HEK293 (cell line): ENCODE measurements around the gene NRG2.

Experiments
- CTCF ChIA-PET: fragments of 350-600 bp; formaldehyde crosslinking; extraction: SDS; loops from one replicate; lab custom pipeline; 2021; ENCODE audit warnings: antibody characterized with exemption; lab: Yijun Ruan, JAX
- POLR2A ChIA-PET: fragments of 300-600 bp; formaldehyde crosslinking; extraction: SDS; loops from one replicate; lab custom pipeline; 2020; ENCODE audit warnings: antibody characterized with exemption, inconsistent platforms; lab: Yijun Ruan, JAX
- H3K27ac ChIP-seq: fragments of 200-500 bp; sonication (Bioruptor generic); 2 replicates; pipeline ENCODE4 v1.5.1; 2014; ENCODE audit warnings: low read depth, low read length, control low read depth, inconsistent platforms; ENCODE audit errors: extremely low read depth
- H3K36me3 ChIP-seq, 2 experiments: fragments of 200-500 bp in 1 of 2; sonication (Bioruptor generic) in 1 of 2; 1 replicate in 1 of 2; 2 replicates in 1 of 2; pipeline ENCODE4 v1.5.1; 2014 to 2017; ENCODE audit warnings: inconsistent platforms in 2 of 2, low read length in 2 of 2; ENCODE audit not compliant: control insufficient read depth in 2 of 2, insufficient read depth in 1 of 2
- H3K4me1 ChIP-seq: fragments of 200-500 bp; sonication (Bioruptor generic); 2 replicates; pipeline ENCODE4 v1.5.1; 2014; ENCODE audit warnings: mild to moderate bottlenecking, low read length, inconsistent platforms; ENCODE audit not compliant: control insufficient read depth, insufficient read depth
- H3K4me3 ChIP-seq: 2 replicates; pipeline ENCODE4 v1.5.1; 2011; ENCODE audit warnings: low read depth, mild to moderate bottlenecking, control low read depth, low read length, moderate library complexity
- H3K9me3 ChIP-seq: fragments of 200-500 bp; sonication (Bioruptor generic); 2 replicates; pipeline ENCODE4 v1.5.1; 2014; ENCODE audit warnings: low read depth, low read length, inconsistent platforms; ENCODE audit not compliant: control insufficient read depth, insufficient read depth
- BCL11A ChIP-seq: fragments of 450-650 bp; formaldehyde crosslinking; IDR thresholded peaks from 2 replicates; pipeline ENCODE4 v1.5.1; 2016; ENCODE audit warnings: low read depth, missing biosample characterization, missing genetic modification characterization
- GLIS1 ChIP-seq: fragments of 450-650 bp; formaldehyde crosslinking; IDR thresholded peaks from 2 replicates; pipeline ENCODE4 v1.5.1; 2016; ENCODE audit warnings: missing biosample characterization, missing genetic modification characterization
- KLF8 ChIP-seq: fragments of 450-650 bp; formaldehyde crosslinking; IDR thresholded peaks from 2 replicates; pipeline ENCODE4 v1.5.1; 2016; ENCODE audit warnings: missing biosample characterization, missing genetic modification characterization
- MZF1 ChIP-seq: fragments of 450-650 bp; formaldehyde crosslinking; IDR thresholded peaks from 2 replicates; pipeline ENCODE4 v1.5.1; 2017; ENCODE audit warnings: missing biosample characterization, missing genetic modification characterization, borderline replicate concordance
- OSR2 ChIP-seq: fragments of 450-650 bp; formaldehyde crosslinking; IDR thresholded peaks from 2 replicates; pipeline ENCODE4 v1.5.1; 2016; ENCODE audit warnings: missing biosample characterization, missing genetic modification characterization
- REPIN1 ChIP-seq: fragments of 450-650 bp; formaldehyde crosslinking; IDR thresholded peaks from 2 replicates; pipeline ENCODE4 v1.5.1; 2017; ENCODE audit warnings: missing biosample characterization, missing genetic modification characterization, low read depth
- SCRT2 ChIP-seq: fragments of 450-650 bp; formaldehyde crosslinking; IDR thresholded peaks from 2 replicates; pipeline ENCODE4 v1.5.1; 2016; ENCODE audit warnings: missing biosample characterization, missing genetic modification characterization
- SP3 ChIP-seq: fragments of 450-650 bp; formaldehyde crosslinking; IDR thresholded peaks from 2 replicates; pipeline ENCODE4 v1.5.1; 2016; ENCODE audit warnings: missing biosample characterization, missing genetic modification characterization
- ZBTB17 ChIP-seq: fragments of 450-650 bp; formaldehyde crosslinking; IDR thresholded peaks from 2 replicates; pipeline ENCODE4 v1.5.1; 2016; ENCODE audit warnings: missing biosample characterization, missing genetic modification characterization
- ZBTB20 ChIP-seq: fragments of 450-650 bp; formaldehyde crosslinking; IDR thresholded peaks from 2 replicates; pipeline ENCODE4 v1.5.1; 2016; ENCODE audit warnings: missing biosample characterization, missing genetic modification characterization
- ZIC2 ChIP-seq: fragments of 450-650 bp; formaldehyde crosslinking; IDR thresholded peaks from 2 replicates; pipeline ENCODE4 v1.5.1; 2016; ENCODE audit warnings: missing biosample characterization, missing genetic modification characterization
- ZNF155 ChIP-seq: fragments of 450-650 bp; formaldehyde crosslinking; IDR thresholded peaks from 2 replicates; pipeline ENCODE4 v1.5.1; 2016; ENCODE audit warnings: missing biosample characterization, missing genetic modification characterization
- ZNF266 ChIP-seq: fragments of 450-650 bp; formaldehyde crosslinking; IDR thresholded peaks from 2 replicates; pipeline ENCODE4 v1.5.1; 2016; ENCODE audit warnings: missing biosample characterization, missing genetic modification characterization, low read depth
- ZNF274 ChIP-seq, 2 experiments: fragments of 200-500 bp in 1 of 2; fragments of 450-650 bp in 1 of 2; sonication (Bioruptor generic) in 1 of 2; formaldehyde crosslinking in 1 of 2; IDR thresholded peaks; 2 replicates each; pipeline versions ENCODE4 v1.5.1 to v1.6.1; 2014 to 2016; ENCODE audit warnings: borderline replicate concordance in 1 of 2, inconsistent platforms in 1 of 2, low read length in 1 of 2, missing biosample characterization in 1 of 2, missing genetic modification characterization in 1 of 2
- ZNF324 ChIP-seq: fragments of 450-650 bp; formaldehyde crosslinking; IDR thresholded peaks from 2 replicates; pipeline ENCODE4 v1.5.1; 2016; ENCODE audit warnings: missing biosample characterization, missing genetic modification characterization
- ZNF391 ChIP-seq: fragments of 450-650 bp; formaldehyde crosslinking; IDR thresholded peaks from 2 replicates; pipeline ENCODE4 v1.5.1; 2016; ENCODE audit warnings: low read depth, missing biosample characterization, missing genetic modification characterization, borderline replicate concordance
- ZNF404 ChIP-seq: fragments of 450-650 bp; formaldehyde crosslinking; IDR thresholded peaks from 2 replicates; pipeline ENCODE4 v1.5.1; 2017; ENCODE audit warnings: missing biosample characterization, missing genetic modification characterization
- ZNF423 ChIP-seq: fragments of 450-650 bp; formaldehyde crosslinking; IDR thresholded peaks from 2 replicates; pipeline ENCODE4 v1.5.1; 2016; ENCODE audit warnings: missing biosample characterization, missing genetic modification characterization
- ZNF514 ChIP-seq: fragments of 450-650 bp; formaldehyde crosslinking; IDR thresholded peaks from 2 replicates; pipeline ENCODE4 v1.5.1; 2016; ENCODE audit warnings: missing biosample characterization, missing genetic modification characterization
- ZNF548 ChIP-seq: fragments of 450-650 bp; formaldehyde crosslinking; IDR thresholded peaks from 2 replicates; pipeline ENCODE4 v1.5.1; 2016; ENCODE audit warnings: missing biosample characterization, missing genetic modification characterization
- ZNF600 ChIP-seq: fragments of 450-650 bp; formaldehyde crosslinking; IDR thresholded peaks from 2 replicates; pipeline ENCODE4 v1.5.1; 2016; ENCODE audit warnings: missing biosample characterization, missing genetic modification characterization
- ZNF610 ChIP-seq: fragments of 450-650 bp; formaldehyde crosslinking; IDR thresholded peaks from 2 replicates; pipeline ENCODE4 v1.5.1; 2016; ENCODE audit warnings: missing biosample characterization, missing genetic modification characterization, borderline replicate concordance
- ZNF624 ChIP-seq: fragments of 450-650 bp; formaldehyde crosslinking; IDR thresholded peaks from 2 replicates; pipeline ENCODE4 v1.5.1; 2017; ENCODE audit warnings: missing biosample characterization, missing genetic modification characterization
- ZNF629 ChIP-seq: fragments of 450-650 bp; formaldehyde crosslinking; IDR thresholded peaks from 2 replicates; pipeline ENCODE4 v1.5.1; 2017; ENCODE audit warnings: missing biosample characterization, missing genetic modification characterization
- ZNF654 ChIP-seq: fragments of 450-650 bp; formaldehyde crosslinking; IDR thresholded peaks from 2 replicates; pipeline ENCODE4 v1.5.1; 2016; ENCODE audit warnings: low read depth, missing biosample characterization, missing genetic modification characterization
- ZNF660 ChIP-seq: fragments of 450-650 bp; IDR thresholded peaks from 2 replicates; pipeline ENCODE4 v1.5.1; 2018; ENCODE audit warnings: missing biosample characterization, mild to moderate bottlenecking, missing genetic modification characterization
- ZNF664 ChIP-seq: fragments of 450-650 bp; formaldehyde crosslinking; IDR thresholded peaks from 2 replicates; pipeline ENCODE4 v1.5.1; 2016; ENCODE audit warnings: missing biosample characterization, missing genetic modification characterization
- ZNF707 ChIP-seq: fragments of 450-650 bp; formaldehyde crosslinking; IDR thresholded peaks from 2 replicates; pipeline ENCODE4 v1.5.1; 2016; ENCODE audit warnings: missing biosample characterization, missing genetic modification characterization
- ZNF776 ChIP-seq: fragments of 450-650 bp; formaldehyde crosslinking; IDR thresholded peaks from 2 replicates; pipeline ENCODE4 v1.5.0; 2017; ENCODE audit warnings: missing biosample characterization, missing genetic modification characterization, borderline replicate concordance
- ZNF785 ChIP-seq: fragments of 450-650 bp; formaldehyde crosslinking; IDR thresholded peaks from 2 replicates; pipeline ENCODE4 v1.5.1; 2016; ENCODE audit warnings: missing biosample characterization, missing genetic modification characterization
- ZNF792 ChIP-seq: fragments of 450-650 bp; formaldehyde crosslinking; IDR thresholded peaks from 2 replicates; pipeline ENCODE4 v1.5.1; 2016; ENCODE audit warnings: missing biosample characterization, missing genetic modification characterization
- ZNF843 ChIP-seq: fragments of 450-650 bp; formaldehyde crosslinking; IDR thresholded peaks from 2 replicates; pipeline ENCODE4 v1.5.1; 2016; ENCODE audit warnings: missing biosample characterization, missing genetic modification characterization
- ZSCAN16 ChIP-seq: fragments of 450-650 bp; formaldehyde crosslinking; IDR thresholded peaks from 2 replicates; pipeline ENCODE4 v1.5.1; 2016; ENCODE audit warnings: missing biosample characterization, missing genetic modification characterization
- TF ChIP-seq, protein P1 (sequence below): fragments of 450-650 bp; formaldehyde crosslinking; IDR thresholded peaks from 2 replicates; pipeline ENCODE4 v1.5.1; 2016; ENCODE audit warnings: missing biosample characterization, missing genetic modification characterization
- TF ChIP-seq, protein P2 (sequence below): fragments of 450-650 bp; formaldehyde crosslinking; IDR thresholded peaks from 2 replicates; pipeline ENCODE4 v1.5.1; 2017; ENCODE audit warnings: missing biosample characterization, missing genetic modification characterization

Gene NRG2

DNA sequence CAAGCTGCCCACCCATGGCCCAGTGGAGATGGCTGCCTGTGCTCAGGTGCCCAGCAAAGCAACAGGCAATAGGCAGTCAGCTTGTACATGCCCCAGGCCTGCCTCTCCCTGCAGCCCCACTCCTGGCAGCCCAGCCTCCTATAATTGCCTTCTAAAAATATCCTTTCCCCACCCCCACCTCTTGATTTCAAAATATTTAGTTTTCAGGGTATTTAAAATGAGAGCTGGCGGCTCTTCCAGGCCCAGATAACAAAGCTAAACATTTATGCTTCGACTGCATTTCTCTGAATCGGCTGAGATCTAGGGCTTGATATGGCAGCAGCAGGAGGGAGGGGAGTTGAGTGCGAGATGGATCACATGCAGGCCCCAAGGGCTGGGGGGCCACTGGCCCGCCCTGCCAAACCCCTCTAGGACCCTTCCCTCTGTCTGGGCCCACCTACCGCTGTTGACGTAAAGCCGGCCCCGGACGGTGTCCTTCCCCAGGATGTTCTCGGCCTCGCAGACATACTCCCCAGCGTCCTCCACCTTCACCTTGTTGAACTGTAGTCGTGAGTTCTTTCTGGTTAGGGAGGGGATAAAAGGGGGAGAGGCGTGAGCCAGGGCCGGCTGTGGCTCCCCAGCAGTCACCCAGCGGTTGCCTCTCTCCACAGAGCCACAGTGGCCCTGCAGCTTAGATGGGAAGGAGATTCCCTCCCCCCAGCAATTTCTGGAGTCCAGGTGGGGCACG lies 162.5 kb downstream of the NRG2 start:
- H3K4me3 ChIP-seq = no peak overlapping the region
- TF ChIP-seq, protein P1, sequence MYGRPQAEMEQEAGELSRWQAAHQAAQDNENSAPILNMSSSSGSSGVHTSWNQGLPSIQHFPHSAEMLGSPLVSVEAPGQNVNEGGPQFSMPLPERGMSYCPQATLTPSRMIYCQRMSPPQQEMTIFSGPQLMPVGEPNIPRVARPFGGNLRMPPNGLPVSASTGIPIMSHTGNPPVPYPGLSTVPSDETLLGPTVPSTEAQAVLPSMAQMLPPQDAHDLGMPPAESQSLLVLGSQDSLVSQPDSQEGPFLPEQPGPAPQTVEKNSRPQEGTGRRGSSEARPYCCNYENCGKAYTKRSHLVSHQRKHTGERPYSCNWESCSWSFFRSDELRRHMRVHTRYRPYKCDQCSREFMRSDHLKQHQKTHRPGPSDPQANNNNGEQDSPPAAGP (tag by site-specific recombination) = peak; percentile 30; the same call in 1 of the 2 replicates
- TF ChIP-seq SCRT2 (tag by site-specific recombination) (peak; percentile 84), ZNF792 (tag by site-specific recombination) (no peak), ZNF548 (no peak), ZNF266 (no peak), ZNF664 (no peak), ZNF404 (no peak), ZNF324 (tag by site-specific recombination) (no peak), SP3 (tag by site-specific recombination) (no peak), ZIC2 (peak; percentile 93), ZNF274 (IDR thresholded peaks at IDR 0.05; ENCODE audit: low read length) (no peak), ZNF274 (tag by site-specific recombination; IDR thresholded peaks at IDR 0.05; ENCODE audit: borderline replicate concordance) (no peak), ZNF660 (no peak), GLIS1 (peak; percentile 58), ZBTB17 (tag by site-specific recombination) (0 out of 2 replicates have a peak, but pooled peaks have one; percentile 31), MZF1 (no peak), ZNF514 (no peak), ZNF610 (tag by site-specific recombination) (no peak), ZNF155 (tag by site-specific recombination) (no peak)
- CTCF ChIA-PET = interaction anchor here (0.7 to 4.4 kb wide), 3 partner anchors 17 to 269 kb away, joined by 3 to 25 read pairs (median 3); no protein-coding TSS in a partner anchor
- H3K27ac ChIP-seq = peak overlapping the region; percentile 69
- H3K9me3 ChIP-seq = no peaks in the 10 kb centered on the region
- POLR2A ChIA-PET = interaction anchor here (0.6 to 0.7 kb wide), 3 partner anchors 14 to 35 kb away, joined by 3 to 5 read pairs (median 4); no protein-coding TSS in a partner anchor
- peaks cover 0 to 8% of the 10 kb centered on the region in 2 experiments; a peak in 2 of 3 replicates for H3K36me3 ChIP-seq
- peaks cover 14% of the 10 kb centered on the region for H3K4me1 ChIP-seq

DNA sequence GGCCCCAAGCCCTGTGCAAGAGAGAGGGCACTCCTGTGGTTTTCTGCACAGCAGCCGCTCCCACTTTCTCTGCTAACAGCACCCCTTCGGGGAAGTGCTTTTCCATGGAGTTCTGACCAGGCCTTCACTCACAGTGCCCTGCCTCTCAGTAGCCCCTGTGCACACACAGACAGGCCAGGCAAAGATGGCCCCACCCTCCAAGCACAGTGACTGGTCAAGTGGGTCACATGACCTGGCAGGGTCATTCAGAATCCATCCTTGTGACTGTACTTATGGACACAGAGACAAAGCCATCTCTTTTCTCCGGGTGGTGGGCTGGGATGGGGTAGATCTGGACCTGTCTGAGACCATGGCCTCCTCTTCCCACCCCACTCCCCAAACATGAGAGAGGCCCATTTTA lies 165.0 kb downstream of the NRG2 start:
- CTCF ChIA-PET = interaction anchor here (0.7 to 1.1 kb wide), 2 partner anchors 13 to 91 kb away, joined by 3 read pairs; no protein-coding TSS in a partner anchor
- H3K4me1 ChIP-seq = peaks cover 14% of the 10 kb centered on the region
- no peak overlapping the region for H3K4me3 ChIP-seq
- POLR2A ChIA-PET = no interaction called here
- no peak overlapping the region for H3K27ac ChIP-seq
- H3K9me3 ChIP-seq = no peaks in the 10 kb centered on the region
- TF ChIP-seq ZNF776 (tag by site-specific recombination) = no peak
- TF ChIP-seq KLF8 = no peak
- TF ChIP-seq ZNF785 (tag by site-specific recombination) = no peak
- TF ChIP-seq ZNF660 = no peak
- TF ChIP-seq ZNF707 (tag by site-specific recombination) = no peak
- TF ChIP-seq REPIN1 = no peak
- TF ChIP-seq, protein P2, sequence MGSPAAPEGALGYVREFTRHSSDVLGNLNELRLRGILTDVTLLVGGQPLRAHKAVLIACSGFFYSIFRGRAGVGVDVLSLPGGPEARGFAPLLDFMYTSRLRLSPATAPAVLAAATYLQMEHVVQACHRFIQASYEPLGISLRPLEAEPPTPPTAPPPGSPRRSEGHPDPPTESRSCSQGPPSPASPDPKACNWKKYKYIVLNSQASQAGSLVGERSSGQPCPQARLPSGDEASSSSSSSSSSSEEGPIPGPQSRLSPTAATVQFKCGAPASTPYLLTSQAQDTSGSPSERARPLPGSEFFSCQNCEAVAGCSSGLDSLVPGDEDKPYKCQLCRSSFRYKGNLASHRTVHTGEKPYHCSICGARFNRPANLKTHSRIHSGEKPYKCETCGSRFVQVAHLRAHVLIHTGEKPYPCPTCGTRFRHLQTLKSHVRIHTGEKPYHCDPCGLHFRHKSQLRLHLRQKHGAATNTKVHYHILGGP = no peak
- TF ChIP-seq ZNF624 (tag by site-specific recombination) = no peak
- TF ChIP-seq ZSCAN16 (tag by site-specific recombination) = no peak
- TF ChIP-seq BCL11A (tag by site-specific recombination) = no peak
- no peak for TF ChIP-seq ZNF629
- TF ChIP-seq ZNF600 = no peak
- no peak for TF ChIP-seq ZNF423 (tag by site-specific recombination)
- TF ChIP-seq OSR2 (tag by site-specific recombination) = no peak
- TF ChIP-seq ZBTB20 (tag by site-specific recombination) = no peak
- TF ChIP-seq ZNF654 (tag by site-specific recombination) = no peak
- TF ChIP-seq ZNF391 (tag by site-specific recombination) = no peak
- TF ChIP-seq ZNF843 (tag by site-specific recombination) = no peak
- no peak for TF ChIP-seq ZIC2
- H3K36me3 ChIP-seq = peaks cover 0 to 8% of the 10 kb centered on the region in 2 experiments; a peak in 1 of 3 replicates
